Measurements from ENCODE around the gene OSER1. TPM values are rescaled to one million over a fixed set of nuclear protein-coding genes. Genes with fewer than 3 reads are reported as not detected.

OSER1 gene
- total RNA-seq, 1 donor from 2014 or later = 28.2 TPM

DNA sequence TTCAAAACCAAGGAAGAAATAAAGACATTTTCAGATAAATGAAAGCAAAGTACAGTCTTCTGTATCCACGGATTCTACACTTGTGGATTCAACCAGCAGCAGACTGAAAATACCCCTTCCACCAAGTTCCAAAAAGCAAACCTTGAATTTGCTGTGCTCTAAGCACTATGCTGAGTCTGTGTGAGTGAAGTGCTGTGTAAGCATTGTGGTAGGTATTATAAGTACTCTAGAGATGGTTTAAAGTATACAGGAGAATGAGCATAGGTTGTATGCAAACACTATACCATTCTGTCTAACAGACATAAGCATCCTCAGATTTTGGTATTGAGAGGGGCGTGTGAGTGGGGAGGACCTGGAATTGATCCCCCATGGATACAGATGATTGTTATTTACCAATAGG, 9.6 kb downstream of the OSER1 start:
- Mint-ChIP-seq H3K27ac (ENCODE audit: unreplicated experiment) (no peak overlapping the region), H3K27me3 (ENCODE audit: unreplicated experiment) (no peaks in the 10 kb centered on the region), H3K4me1 (ENCODE audit: unreplicated experiment) (peaks cover 3% of the 10 kb centered on the region), H3K36me3 (ENCODE audit: low read depth, unreplicated experiment) (peaks cover 29% of the 10 kb centered on the region), H3K9me3 (ENCODE audit: unreplicated experiment) (no peaks in the 10 kb centered on the region), H3K4me3 (ENCODE audit: unreplicated experiment) (no peak overlapping the region)
- no peak for DNase-seq (ENCODE audit: low spot score)
- TF ChIP-seq, protein P1, sequence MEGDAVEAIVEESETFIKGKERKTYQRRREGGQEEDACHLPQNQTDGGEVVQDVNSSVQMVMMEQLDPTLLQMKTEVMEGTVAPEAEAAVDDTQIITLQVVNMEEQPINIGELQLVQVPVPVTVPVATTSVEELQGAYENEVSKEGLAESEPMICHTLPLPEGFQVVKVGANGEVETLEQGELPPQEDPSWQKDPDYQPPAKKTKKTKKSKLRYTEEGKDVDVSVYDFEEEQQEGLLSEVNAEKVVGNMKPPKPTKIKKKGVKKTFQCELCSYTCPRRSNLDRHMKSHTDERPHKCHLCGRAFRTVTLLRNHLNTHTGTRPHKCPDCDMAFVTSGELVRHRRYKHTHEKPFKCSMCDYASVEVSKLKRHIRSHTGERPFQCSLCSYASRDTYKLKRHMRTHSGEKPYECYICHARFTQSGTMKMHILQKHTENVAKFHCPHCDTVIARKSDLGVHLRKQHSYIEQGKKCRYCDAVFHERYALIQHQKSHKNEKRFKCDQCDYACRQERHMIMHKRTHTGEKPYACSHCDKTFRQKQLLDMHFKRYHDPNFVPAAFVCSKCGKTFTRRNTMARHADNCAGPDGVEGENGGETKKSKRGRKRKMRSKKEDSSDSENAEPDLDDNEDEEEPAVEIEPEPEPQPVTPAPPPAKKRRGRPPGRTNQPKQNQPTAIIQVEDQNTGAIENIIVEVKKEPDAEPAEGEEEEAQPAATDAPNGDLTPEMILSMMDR (IDR thresholded peaks at IDR 0.05; ENCODE audit: unreplicated experiment) = no peak

DNA sequence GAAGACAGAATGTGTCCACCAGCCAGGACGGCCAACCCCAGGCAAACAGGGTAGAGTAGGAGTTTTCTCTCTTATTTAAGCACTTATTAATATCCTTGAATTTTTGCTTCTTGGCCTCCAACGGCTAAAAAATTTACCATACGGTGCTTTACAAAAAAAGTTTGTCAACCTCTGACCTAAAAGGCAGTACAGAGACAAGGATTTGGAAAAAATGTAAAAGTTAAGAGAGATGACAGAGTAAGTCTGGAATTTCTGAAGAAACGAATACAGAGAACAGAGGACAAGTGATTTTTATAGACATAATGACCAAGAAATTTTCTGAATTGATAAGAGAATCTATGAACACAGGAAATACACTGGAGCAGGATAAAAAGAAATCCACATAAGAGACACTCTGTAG, 10.2 kb downstream of the OSER1 start:
- H3K4me1 Mint-ChIP-seq (ENCODE audit: unreplicated experiment) = peaks cover 3% of the 10 kb centered on the region
- H3K27me3 Mint-ChIP-seq (ENCODE audit: unreplicated experiment) = no peaks in the 10 kb centered on the region
- no peak overlapping the region for H3K27ac Mint-ChIP-seq (ENCODE audit: unreplicated experiment)
- no peaks in the 10 kb centered on the region for H3K9me3 Mint-ChIP-seq (ENCODE audit: unreplicated experiment)
- peaks cover 28% of the 10 kb centered on the region for H3K36me3 Mint-ChIP-seq (ENCODE audit: low read depth, unreplicated experiment)
- DNase-seq (ENCODE audit: low spot score) = no peak
- no peak overlapping the region for H3K4me3 Mint-ChIP-seq (ENCODE audit: unreplicated experiment)
- TF ChIP-seq, protein P1 (IDR thresholded peaks at IDR 0.05; ENCODE audit: unreplicated experiment) = no peak

DNA sequence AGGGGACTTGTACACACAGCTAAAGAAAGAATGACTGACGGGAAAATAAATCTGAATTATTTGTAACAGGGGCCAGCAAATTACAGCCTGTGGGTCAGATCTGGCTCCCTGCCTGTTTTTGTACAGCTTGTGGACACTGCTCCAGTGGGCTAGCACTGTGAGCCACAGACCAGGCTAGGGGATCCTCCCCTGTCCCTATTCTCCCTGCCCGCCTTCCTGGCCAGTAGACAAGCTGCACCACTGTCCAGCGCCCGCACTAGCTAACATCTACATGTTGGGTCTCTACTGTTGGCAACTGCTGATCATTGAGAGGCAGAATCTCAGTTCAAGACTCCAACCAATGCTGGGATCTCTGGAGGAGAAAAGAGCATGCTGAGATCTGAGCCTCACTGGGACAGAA, 10.7 kb downstream of the OSER1 start:
- peaks cover 3% of the 10 kb centered on the region for H3K4me1 Mint-ChIP-seq (ENCODE audit: unreplicated experiment)
- H3K27ac Mint-ChIP-seq (ENCODE audit: unreplicated experiment) = no peak overlapping the region
- TF ChIP-seq, protein P1 (IDR thresholded peaks at IDR 0.05; ENCODE audit: unreplicated experiment) = no peak
- peak overlapping the region; percentile 44 for H3K4me3 Mint-ChIP-seq (ENCODE audit: unreplicated experiment)
- DNase-seq (ENCODE audit: low spot score) = no peak
- peaks cover 28% of the 10 kb centered on the region for H3K36me3 Mint-ChIP-seq (ENCODE audit: low read depth, unreplicated experiment)
- H3K27me3 Mint-ChIP-seq (ENCODE audit: unreplicated experiment) = no peaks in the 10 kb centered on the region
- no peaks in the 10 kb centered on the region for H3K9me3 Mint-ChIP-seq (ENCODE audit: unreplicated experiment)

- peaks cover 28% of the 10 kb centered on the region for H3K36me3 Mint-ChIP-seq (ENCODE audit: low read depth, unreplicated experiment)
- DNase-seq (ENCODE audit: low spot score) = no peak
- H3K4me3 Mint-ChIP-seq (ENCODE audit: unreplicated experiment) = no peak overlapping the region
- H3K27me3 Mint-ChIP-seq (ENCODE audit: unreplicated experiment) = no peaks in the 10 kb centered on the region
- no peaks in the 10 kb centered on the region for H3K9me3 Mint-ChIP-seq (ENCODE audit: unreplicated experiment)
- TF ChIP-seq, protein P1 (IDR thresholded peaks at IDR 0.05; ENCODE audit: unreplicated experiment) = no peak
- no peak overlapping the region for H3K27ac Mint-ChIP-seq (ENCODE audit: unreplicated experiment)
- peaks cover 3% of the 10 kb centered on the region for H3K4me1 Mint-ChIP-seq (ENCODE audit: unreplicated experiment)
These were observed 11.7 kb downstream of the OSER1 start for GRCh38 chr20:44198872-44199271.

DNA sequence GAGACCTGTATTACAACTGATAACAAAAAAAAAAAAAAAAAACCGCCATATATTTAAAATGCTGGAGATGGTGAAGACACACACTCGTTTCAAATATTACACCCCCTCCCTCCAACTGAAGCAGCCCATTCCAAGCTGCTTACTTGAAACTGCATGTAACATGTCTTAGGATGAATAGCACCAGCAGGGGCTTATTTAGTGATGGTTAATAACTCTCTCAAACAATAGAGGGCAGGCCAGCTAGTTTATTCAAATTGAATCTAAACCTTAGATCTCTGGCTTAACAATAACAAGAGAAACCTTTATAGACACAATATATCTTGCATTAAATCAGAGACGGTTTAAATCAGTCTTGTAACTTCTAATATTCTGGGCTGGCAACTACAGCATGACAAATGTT, 14.3 kb downstream of the OSER1 start:
- no peaks in the 10 kb centered on the region for H3K4me1 Mint-ChIP-seq (ENCODE audit: unreplicated experiment)
- H3K9me3 Mint-ChIP-seq (ENCODE audit: unreplicated experiment) = no peaks in the 10 kb centered on the region
- H3K27ac Mint-ChIP-seq (ENCODE audit: unreplicated experiment) = no peak overlapping the region
- peaks cover 2% of the 10 kb centered on the region for H3K27me3 Mint-ChIP-seq (ENCODE audit: unreplicated experiment)
- TF ChIP-seq, protein P1 (IDR thresholded peaks at IDR 0.05; ENCODE audit: unreplicated experiment) = no peak
- H3K36me3 Mint-ChIP-seq (ENCODE audit: low read depth, unreplicated experiment) = peaks cover 20% of the 10 kb centered on the region
- H3K4me3 Mint-ChIP-seq (ENCODE audit: unreplicated experiment) = no peak overlapping the region
- DNase-seq (ENCODE audit: low spot score) = no peak
